GM18502 (cell line): ENCODE data around the gene CHRM1.
A peak's percentile ranks its signal among the peaks of the same experiment; 100 is the strongest.

Experiments used
- ATAC-seq: cut with Tn5 transposase; IDR thresholded peaks from one replicate; pipeline ENCODE4 v1.9.1; 2021; ENCODE audit warnings: mild to moderate bottlenecking; ENCODE audit not compliant: unreplicated experiment, poor library complexity

The CHRM1 gene

GRCh38 chr11:62908468-62909072 lies 12.6 kb downstream of the CHRM1 start:
- ATAC-seq, result no peak

- ATAC-seq, result no peak
These were observed 15.1 kb downstream of the CHRM1 start for GRCh38 chr11:62905927-62906531.

- no peak for ATAC-seq
These were observed 15.9 kb downstream of the CHRM1 start for GRCh38 chr11:62905296-62905695.

GRCh38 chr11:62902932-62903331 lies 18.2 kb downstream of the CHRM1 start:
- ATAC-seq, result no peak

- no peak for ATAC-seq
These were observed 23.1 kb downstream of the CHRM1 start for GRCh38 chr11:62898027-62898426.

- ATAC-seq, result no peak
These were observed 23.9 kb downstream of the CHRM1 start for GRCh38 chr11:62897311-62897710.

- ATAC-seq, result no peak
These were observed 25.1 kb downstream of the CHRM1 start for GRCh38 chr11:62896049-62896448.

GRCh38 chr11:62895501-62895900 lies 25.7 kb downstream of the CHRM1 start:
- ATAC-seq, result no peak

GRCh38 chr11:62892077-62892922 lies 28.9 kb downstream of the CHRM1 start:
- ATAC-seq, result no peak

- no peak for ATAC-seq
These were observed 31.4 kb downstream of the CHRM1 start for GRCh38 chr11:62889484-62890437.

- ATAC-seq, result no peak
These were observed 32.1 kb downstream of the CHRM1 start for GRCh38 chr11:62889126-62889483.

GRCh38 chr11:62888406-62888805 lies 32.8 kb downstream of the CHRM1 start:
- no peak for ATAC-seq

- no peak for ATAC-seq
These were observed 35.9 kb downstream of the CHRM1 start for GRCh38 chr11:62885137-62885750.

- no peak for ATAC-seq
These were observed 37.5 kb downstream of the CHRM1 start for GRCh38 chr11:62883673-62884072.

GRCh38 chr11:62882788-62883501 lies 38.2 kb downstream of the CHRM1 start:
- ATAC-seq, result no peak

- ATAC-seq, result no peak
These were observed 38.8 kb downstream of the CHRM1 start for GRCh38 chr11:62882431-62882749.

GRCh38 chr11:62881579-62882430 lies 39.4 kb downstream of the CHRM1 start:
- ATAC-seq, result peak; percentile 43

- peak; percentile 73 for ATAC-seq
These were observed 40.2 kb downstream of the CHRM1 start, which contains the start of gene SLC3A2 for GRCh38 chr11:62880803-62881578. Gene SLC3A2 (plus strand): TSS chr11:62880896. CDS start chr11:62881024, 128 bp downstream.
